Activated CD8-positive, alpha-beta memory T cell treated with anti-CD3 and anti-CD28 coated beads for 1 hour (primary cell): ENCODE data around the gene GPR146.

ENCODE experiments used
- DNase-seq, 2 donors: peaks; one replicate each; pipeline ENCODE4 v3.0.0-alpha.2; 2020; ENCODE audit warnings: low read depth in 1 of 2; ENCODE audit errors: extremely low read depth in 1 of 2

GPR146 gene

DNA sequence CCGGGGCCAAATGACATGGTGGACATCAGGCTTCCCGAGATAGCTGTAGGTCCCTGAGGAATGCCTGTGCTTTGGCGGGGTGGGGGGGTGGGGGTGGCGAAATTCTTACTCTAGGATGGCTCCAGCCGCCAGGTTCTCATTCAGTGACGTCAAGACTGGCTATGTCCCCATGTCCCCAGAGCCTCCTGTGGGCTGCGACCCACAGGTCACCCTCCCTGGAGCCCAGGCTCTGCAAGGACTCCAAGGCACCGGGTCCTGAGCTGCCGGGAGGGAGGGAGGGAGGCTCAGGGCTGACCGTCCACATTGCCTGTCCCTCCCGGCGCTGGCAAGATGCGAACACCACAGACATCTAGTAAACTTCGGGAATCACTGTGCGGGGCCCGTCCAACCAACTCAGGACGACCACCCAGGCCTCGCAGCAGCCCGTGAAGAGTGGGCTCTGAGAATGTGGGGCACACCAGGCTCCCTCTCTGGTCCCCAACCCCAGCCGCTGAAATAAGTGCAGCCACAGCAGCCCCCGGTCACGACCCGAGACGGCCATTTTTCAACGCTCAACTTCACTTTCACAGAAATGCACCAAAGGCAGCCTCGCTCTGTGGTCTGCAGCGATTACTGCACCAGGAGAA lies 12.6 kb downstream of the GPR146 start:
- no peak for DNase-seq

DNA sequence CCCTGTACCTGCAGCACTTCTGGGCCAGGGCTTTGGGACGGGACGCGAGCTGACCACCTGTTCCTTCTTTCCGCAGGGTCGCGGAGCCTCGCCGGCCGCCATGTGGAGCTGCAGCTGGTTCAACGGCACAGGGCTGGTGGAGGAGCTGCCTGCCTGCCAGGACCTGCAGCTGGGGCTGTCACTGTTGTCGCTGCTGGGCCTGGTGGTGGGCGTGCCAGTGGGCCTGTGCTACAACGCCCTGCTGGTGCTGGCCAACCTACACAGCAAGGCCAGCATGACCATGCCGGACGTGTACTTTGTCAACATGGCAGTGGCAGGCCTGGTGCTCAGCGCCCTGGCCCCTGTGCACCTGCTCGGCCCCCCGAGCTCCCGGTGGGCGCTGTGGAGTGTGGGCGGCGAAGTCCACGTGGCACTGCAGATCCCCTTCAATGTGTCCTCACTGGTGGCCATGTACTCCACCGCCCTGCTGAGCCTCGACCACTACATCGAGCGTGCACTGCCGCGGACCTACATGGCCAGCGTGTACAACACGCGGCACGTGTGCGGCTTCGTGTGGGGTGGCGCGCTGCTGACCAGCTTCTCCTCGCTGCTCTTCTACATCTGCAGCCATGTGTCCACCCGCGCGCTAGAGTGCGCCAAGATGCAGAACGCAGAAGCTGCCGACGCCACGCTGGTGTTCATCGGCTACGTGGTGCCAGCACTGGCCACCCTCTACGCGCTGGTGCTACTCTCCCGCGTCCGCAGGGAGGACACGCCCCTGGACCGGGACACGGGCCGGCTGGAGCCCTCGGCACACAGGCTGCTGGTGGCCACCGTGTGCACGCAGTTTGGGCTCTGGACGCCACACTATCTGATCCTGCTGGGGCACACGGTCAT lies 13.3 kb downstream of the GPR146 start:
- no peak for DNase-seq

DNA sequence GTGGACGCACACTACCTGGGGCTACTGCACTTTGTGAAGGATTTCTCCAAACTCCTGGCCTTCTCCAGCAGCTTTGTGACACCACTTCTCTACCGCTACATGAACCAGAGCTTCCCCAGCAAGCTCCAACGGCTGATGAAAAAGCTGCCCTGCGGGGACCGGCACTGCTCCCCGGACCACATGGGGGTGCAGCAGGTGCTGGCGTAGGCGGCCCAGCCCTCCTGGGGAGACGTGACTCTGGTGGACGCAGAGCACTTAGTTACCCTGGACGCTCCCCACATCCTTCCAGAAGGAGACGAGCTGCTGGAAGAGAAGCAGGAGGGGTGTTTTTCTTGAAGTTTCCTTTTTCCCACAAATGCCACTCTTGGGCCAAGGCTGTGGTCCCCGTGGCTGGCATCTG lies 14.0 kb downstream of the GPR146 start:
- no peak for DNase-seq

DNA sequence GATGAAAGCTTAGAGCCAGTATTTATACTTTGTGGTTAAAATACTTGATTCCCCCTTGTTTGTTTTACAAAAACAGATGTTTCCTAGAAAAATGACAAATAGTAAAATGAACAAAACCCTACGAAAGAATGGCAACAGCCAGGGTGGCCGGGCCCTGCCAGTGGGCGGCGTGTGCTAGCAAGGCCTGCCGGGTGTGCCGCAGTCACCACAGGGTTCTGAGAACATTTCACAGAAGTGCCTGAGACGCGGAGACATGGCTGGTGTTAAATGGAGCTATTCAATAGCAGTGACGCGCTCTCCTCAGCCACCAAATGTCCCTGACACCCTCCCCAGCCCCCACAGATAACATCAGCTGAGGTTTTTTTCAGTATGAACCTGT lies 14.5 kb downstream of the GPR146 start:
- DNase-seq: no peak

DNA sequence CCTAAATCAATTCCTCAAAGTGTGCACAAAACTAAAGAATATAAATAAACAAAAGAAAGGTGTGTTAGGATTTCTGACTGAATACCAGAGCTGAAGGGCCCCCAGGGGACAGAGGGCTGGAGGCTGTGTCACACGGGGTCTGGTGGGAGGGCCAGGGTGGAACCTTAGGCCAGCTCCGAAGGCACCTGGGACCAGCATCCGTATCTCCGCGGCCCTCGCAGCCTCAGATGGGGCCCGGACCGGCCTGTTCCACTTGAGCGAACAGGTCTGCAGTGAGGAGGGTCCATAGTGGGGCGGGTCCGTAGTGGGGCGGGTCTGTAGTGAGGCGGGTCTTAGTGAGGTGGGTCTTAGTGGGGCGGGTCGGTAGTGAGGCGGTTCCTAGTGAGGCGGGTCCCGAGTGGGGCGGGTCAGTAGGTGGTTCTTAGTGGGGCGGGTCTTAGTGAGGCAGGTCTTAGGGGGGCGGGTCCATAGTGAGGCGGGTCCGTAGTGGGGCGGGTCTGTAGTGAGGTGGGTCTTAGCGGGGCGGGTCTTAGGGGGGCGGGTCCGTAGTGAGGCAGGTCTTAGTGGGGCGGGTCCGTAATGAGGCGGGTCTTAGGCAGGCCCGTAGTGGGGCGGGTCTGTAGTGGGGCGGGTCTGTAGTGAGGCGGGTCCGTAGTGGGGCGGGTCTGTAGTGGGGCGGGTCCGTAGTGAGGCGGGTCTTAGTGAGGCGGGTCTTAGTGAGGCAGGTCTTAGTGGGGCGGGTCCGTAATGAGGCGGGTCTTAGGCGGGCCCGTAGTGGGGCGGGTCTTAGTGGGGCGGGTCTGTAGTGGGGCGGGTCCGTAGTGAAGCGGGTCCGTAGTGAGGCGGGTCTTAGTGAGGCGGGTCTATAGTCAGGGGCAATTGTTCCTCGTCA lies 15.1 kb downstream of the GPR146 start:
- DNase-seq: no peak

DNA sequence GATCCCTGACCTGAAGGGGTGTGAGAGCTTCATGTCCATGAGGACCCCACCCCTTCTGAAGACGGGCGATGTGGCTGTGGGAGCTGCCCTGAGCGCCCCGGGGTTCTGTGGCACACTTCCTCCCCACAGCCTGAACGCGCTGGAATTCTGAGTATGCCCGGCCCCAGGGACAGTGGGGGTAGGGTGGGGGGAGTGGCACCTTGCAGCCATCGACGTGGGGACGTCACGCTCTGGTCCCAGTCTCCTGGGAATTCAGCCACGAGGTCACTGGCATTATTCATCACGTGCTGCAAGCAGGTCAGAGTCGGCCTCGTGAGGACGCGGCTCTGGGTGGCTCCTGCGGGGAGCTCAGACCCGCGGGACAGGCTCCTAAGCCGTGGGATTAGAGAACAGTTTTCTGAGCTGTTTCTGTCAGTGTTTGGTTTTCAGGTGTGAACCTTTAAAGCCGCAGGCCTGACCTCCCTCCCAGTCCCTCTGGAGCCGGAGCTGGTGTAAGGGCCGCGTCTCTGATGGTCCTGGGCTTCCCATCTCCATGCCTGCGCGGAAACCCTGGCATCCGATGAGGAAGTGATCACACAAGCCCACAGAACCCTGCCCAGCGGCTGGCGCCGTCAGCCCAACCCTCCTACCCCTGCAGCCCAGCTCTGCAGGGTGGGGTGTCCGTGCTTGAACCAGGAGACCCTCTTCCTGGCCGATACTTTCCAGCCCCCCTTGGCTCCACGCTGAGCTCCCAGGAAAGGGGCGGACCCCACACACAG lies 16.1 kb downstream of the GPR146 start:
- no peak for DNase-seq

DNA sequence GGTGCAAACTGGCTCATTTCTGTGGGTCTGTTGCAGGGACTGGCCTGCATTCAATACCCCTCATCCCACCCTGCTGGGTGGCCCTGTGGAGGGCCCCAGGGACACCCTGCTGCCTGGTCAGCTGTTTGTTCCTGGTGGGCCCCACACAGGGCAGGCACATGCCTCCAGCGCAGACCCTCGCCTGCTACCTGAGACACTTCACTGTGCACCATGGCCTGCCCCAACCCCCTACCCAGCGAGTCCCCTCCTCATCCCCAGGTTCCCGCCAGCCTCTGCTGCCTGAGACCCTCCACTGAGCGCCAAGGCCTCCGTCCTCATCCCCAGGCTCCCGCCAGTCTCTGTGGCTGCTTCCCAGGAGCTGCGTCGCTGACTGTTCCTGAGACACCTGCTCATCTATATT lies 16.8 kb downstream of the GPR146 start:
- no peak for DNase-seq

DNA sequence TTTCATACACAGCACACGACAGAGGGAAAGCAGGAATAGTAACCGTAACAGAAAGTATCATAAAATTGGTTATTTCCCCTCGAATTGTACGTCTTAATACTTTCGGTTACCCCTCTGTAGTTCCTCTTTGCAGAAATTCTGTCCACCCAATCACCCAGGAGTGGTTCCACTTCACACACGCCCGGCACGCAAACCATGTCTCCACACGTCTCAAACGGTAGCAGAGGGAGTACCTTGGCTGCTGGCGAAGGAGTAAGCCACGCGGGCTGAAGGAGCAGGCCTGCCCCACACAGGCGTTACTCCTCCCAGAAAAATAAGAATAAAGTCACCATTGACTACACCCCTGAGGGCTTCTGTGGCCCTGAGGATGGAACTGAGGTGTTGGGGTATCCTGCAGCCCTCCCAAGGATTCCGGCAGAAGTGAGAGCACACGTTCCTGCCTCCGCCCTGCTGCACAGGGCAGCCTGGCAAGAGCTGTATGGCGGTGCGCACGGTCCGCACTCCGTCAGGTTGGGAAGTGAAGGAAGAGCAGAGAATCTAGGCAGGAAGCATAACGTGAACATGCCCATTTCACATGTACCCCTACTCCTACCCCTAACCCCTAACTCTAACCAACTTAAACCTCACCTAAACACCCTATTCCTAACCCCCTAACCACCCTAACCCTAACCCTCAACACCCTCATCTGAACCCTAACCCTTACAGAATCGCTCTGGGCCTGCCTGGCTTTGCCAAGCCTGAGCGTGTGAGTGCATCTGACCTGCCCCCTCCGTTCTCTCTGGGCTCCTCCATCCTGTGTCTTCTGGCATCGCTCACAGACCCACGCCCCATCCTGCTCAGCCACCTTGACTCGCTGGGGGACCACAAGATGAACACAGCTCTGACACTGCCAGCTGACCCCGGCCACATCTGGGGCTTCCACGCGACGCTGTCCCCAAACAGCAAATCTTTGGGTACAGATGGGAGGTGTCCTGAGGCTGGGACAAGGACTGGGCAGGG lies 18.2 kb downstream of the GPR146 start:
- DNase-seq: no peak

DNA sequence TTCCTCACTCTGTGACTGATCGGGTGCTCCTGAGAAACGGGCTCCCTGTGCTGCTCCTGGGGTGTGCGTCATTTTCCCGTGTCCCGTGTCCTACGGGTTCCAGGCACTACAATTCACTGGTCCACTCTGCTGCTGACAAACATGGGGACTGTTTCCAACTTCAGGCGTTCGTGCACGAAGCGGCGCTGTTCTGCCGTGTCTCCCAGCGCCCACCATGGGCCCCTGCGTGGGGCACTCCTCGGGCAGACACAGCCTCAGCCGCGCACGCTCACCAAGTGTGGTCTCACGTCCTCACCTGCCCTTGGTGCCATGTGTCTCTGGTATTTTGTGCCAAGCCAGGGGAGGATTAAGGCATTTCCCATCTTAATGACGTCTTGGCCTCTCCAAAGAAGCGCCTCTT lies 19.0 kb downstream of the GPR146 start:
- DNase-seq: no peak

DNA sequence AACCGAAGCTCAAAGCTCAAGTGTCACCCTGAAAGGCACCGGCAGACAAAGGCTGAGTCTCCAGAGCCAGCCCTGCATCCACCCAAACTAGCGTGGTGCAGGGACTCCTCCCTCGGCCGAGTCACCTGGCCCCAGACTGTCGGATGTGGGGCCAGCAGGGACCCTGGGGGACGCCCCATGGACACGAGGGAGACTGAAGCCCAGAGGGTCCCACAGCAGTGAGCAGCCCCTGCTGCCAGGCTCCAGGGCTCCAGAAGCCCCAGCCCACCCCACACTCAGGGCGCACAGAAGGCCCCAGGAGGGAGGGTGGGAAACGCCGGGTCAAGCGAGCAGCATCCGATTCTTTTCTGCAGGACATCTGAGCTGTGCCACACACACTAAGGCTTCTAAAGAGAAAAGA lies 20.2 kb downstream of the GPR146 start:
- DNase-seq: no peak

DNA sequence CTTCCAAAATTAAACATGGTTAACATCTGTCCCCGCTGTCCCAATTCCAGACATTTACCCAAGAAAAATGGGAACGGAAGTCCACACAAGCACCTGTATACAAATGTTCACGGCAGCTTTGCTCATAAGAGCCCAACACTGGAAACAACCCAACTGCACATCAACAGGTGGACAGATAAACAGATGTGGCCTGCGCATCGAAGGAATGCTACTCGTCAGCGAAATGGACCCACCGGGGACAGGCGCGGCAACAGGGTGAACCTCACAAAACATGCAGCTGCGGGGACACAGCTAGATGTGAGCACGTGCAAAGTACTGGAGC lies 20.9 kb downstream of the GPR146 start:
- no peak for DNase-seq

DNA sequence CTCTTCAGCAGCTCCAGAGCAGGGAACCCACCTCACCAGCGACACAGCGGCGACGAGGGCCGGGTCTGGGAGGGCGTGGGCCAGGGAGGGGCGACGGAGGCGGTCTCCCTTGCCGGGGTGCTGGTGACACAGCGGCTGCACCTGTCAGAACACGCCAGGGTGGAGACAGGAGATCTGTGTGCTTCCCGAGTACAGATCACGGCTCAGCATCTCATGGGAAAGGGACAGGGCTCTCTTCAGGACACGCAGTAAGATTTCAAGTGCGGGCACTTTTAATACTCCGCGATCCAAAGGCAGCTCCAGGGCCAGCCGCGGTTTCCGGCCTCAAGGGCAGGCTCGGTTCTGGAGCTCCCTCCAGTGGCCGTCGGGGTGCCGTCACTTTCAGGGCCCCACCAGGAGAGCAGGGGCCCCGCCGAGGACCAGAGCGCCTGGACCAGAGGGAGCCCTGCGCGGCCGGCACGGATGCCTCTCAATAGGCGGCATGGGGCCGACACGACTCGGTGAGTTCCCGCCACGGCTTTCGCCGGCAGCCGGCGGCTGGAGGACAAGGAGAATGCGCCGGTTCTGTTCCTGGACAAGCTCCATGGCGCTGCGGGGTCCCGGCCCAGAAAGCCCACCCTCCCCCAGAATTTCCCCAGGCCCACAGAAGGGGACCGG lies 21.4 kb downstream of the GPR146 start:
- peak; percentile 50 to 73 for DNase-seq

DNA sequence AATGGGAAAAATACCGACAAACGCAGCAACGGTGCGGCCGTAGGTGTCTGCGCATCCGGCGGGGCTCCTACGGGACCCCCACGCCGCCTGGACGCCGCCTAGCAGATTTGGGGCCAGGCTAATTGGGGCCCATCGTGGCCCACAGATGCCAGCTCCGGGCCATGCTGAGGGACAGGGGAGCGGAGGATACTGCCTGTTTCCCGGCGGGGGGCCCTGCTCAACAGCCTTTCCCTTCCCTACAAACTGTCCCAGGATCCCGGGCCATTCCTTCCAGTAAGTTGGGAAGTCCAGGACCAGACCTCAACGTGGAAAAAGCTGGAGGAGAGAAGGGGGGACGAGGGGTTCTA lies 21.9 kb downstream of the GPR146 start:
- DNase-seq: no peak

DNA sequence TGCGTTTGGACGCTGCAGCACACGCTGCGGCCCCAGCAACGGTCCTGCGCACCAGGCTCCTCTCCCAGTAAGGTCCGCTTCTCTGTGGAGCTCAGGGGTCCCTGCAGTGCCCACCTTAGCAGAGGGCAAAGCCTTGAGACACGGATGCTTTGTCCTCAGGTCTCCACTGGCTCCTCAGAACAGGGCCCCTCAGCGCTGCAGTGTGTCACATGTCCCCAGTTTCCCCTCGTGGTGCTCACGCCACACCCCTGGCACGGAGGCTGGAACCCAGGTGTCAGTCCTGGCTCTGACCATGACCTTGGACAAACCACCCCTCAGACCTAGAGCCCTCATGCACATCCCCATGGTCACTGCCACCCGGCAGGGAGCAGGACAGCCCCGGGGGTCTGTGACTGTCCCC lies 23.7 kb downstream of the GPR146 start:
- no peak for DNase-seq

DNA sequence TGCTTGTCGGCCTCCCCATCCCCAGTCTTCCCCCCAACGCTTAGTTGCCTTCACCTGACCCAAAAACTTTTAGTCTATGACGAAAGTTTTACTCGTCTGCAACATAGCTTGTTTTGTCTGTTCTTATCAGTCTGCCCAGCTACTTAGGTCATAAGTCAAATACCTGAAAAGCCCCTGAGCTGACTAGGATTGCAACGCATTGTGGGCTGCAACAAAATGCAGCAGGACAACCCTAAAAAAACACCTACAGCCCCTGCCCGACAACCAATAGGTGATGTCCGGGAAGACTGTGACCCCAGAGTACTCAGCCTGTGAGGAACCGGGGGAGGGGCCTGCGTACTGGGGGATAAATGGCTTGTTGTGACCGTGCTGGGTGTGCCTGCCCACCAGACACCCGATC lies 24.3 kb downstream of the GPR146 start:
- no peak for DNase-seq

DNA sequence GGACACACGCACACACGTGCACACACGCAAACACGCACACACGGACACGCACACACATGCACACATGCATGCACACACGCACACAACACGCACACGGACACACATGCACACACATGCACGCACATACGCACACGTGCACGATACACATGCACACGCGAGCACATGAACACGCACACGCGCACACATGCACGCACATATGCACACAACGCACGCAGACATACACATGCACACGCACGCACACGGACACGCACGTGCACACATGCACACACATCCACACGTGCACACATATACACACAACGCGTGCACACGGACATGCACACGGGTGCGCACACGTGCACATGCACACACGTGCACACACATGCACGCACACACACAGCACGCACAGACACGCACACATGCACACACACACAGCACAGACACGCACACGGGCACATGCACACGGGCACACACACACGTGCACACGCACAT lies 26.2 kb downstream of the GPR146 start:
- DNase-seq: no peak

DNA sequence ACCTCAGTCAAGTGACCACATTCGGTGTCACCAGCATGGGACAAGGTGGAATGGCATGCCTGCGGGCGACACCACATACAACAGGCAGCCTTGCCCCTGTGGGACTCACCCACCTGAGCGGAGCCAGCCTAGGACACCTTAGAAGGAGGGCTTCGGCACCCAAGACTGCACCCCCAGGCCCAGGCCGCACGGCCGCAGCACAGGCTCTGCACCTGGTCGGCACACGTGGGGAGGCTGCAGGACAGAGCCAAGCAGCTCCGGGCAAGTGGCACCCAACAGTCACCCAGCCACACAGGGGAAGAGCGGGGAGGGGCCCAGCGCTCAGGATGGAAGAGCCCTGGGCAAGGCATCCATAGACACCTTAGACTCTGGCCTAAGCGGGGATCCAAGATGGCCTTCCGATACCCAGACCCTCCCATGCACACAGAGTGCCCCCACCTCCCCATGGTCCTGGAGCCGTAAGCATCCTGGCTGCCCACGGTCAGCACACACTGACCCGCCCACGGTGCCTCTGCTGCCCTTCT lies 27.4 kb downstream of the GPR146 start:
- DNase-seq: no peak

DNA sequence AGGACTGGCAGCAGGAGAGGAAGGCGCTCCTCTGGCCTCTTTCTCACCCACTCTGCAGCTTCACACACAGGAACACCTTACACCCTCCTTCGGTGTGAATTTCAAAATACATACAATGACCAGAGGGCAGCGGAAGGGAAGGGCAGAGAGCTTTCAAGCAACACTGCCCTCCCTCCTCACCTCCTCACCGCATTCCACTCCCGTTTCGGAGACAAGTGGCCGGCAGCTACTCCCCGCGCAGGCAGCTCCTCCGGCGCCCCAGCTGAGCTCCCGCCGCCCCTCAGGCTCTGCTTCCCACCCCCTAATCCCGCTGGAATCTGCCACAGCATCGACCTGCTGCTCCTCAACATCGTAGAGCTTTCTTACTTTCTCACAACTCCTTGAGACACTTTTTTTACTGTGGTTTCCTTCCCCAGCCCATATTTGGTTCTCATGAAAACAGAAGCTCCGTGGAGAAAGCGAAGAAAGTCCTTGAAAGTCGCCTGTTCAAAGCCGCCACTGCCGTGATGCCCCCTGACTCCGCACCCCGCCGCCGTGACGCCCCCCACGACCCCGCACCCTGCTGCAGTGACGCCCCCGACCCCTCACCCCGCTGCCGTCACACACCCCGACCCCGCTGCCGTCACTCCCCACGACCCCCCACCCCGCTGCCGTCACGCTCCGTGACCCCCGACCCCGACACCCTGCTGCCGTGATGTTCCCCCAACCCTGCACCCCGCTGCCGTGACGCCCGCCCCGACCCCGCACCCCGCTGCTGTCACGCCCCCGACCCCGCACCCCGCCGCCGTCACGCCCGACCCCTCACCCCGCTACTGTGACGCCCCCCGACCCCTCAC lies 29.0 kb downstream of the GPR146 start:
- no peak for DNase-seq
